H9 (cell line): Measurements from ENCODE around the gene ZFP64. TPM values are rescaled to one million over a fixed set of nuclear protein-coding genes. Genes with fewer than 3 reads are reported as not detected.

ENCODE experiments used
- DNase-seq: peaks from one replicate; pipeline ENCODE4 v3.0.0-alpha.2; 2017
- H2AFZ ChIP-seq: one replicate; pipeline ENCODE4 v1.6.1; 2013; ENCODE audit warnings: mild to moderate bottlenecking, low read length, control low read depth, moderate library complexity
- H2AK5ac ChIP-seq: 2 replicates; pipeline ENCODE4 v1.6.1; 2013; ENCODE audit warnings: low read length, control low read depth, mixed read lengths; ENCODE audit not compliant: insufficient read length
- H2BK120ac ChIP-seq: one replicate; pipeline ENCODE4 v1.6.1; 2013; ENCODE audit warnings: low read depth, mild to moderate bottlenecking, low read length, control low read depth, inconsistent platforms; ENCODE audit not compliant: poor library complexity, severe bottlenecking
- H2BK12ac ChIP-seq: 2 replicates; pipeline ENCODE4 v1.6.1; 2013; ENCODE audit warnings: low read length, control low read depth, mixed read lengths, low read depth; ENCODE audit not compliant: insufficient read length
- H2BK15ac ChIP-seq: 2 replicates; pipeline ENCODE4 v1.6.1; 2013; ENCODE audit warnings: low read depth, low read length, control low read depth
- H2BK20ac ChIP-seq: one replicate; pipeline ENCODE4 v1.6.1; 2013; ENCODE audit warnings: low read depth, mild to moderate bottlenecking, low read length, control low read depth, inconsistent platforms; ENCODE audit not compliant: poor library complexity, severe bottlenecking
- H2BK5ac ChIP-seq: 2 replicates; pipeline ENCODE4 v1.6.1; 2013; ENCODE audit warnings: low read length, control low read depth, mixed read lengths; ENCODE audit not compliant: insufficient read length
- H3K14ac ChIP-seq: 2 replicates; pipeline ENCODE4 v1.6.1; 2013; ENCODE audit warnings: low read length, control low read depth; ENCODE audit not compliant: insufficient read depth
- H3K18ac ChIP-seq: 2 replicates; pipeline ENCODE4 v1.6.1; 2013; ENCODE audit warnings: low read depth, mild to moderate bottlenecking, mixed read lengths, low read length, control low read depth; ENCODE audit not compliant: insufficient read length
- H3K23ac ChIP-seq: 2 replicates; pipeline ENCODE4 v1.6.1; 2013; ENCODE audit warnings: low read length, control low read depth, mixed read lengths, low read depth; ENCODE audit not compliant: insufficient read length
- H3K23me2 ChIP-seq: 2 replicates; pipeline ENCODE4 v1.6.1; 2013; ENCODE audit warnings: low read depth, mild to moderate bottlenecking, mixed read lengths, low read length, control low read depth; ENCODE audit not compliant: insufficient read length, poor library complexity, severe bottlenecking
- H3K27ac ChIP-seq: 2 replicates; pipeline ENCODE4 v1.5.1; 2013; ENCODE audit warnings: low read length, control low read depth, mixed read lengths, low read depth; ENCODE audit not compliant: insufficient read length
- H3K27me3 ChIP-seq: 2 replicates; pipeline ENCODE4 v1.6.1; 2013; ENCODE audit warnings: low read length, control low read depth, inconsistent platforms; ENCODE audit not compliant: insufficient read depth
- H3K4ac ChIP-seq: 2 replicates; pipeline ENCODE4 v1.6.1; 2013; ENCODE audit warnings: low read depth, mild to moderate bottlenecking, control low read depth, inconsistent platforms, low read length, moderate library complexity
- H3K4me1 ChIP-seq: 2 replicates; pipeline ENCODE4 v1.6.1; 2013; ENCODE audit warnings: low read length, control low read depth, inconsistent platforms; ENCODE audit not compliant: insufficient read depth
- H3K4me2 ChIP-seq: 2 replicates; pipeline ENCODE4 v1.6.1; 2013; ENCODE audit warnings: low read length, control low read depth, mixed read lengths; ENCODE audit not compliant: insufficient read length, insufficient read depth
- H3K56ac ChIP-seq: 2 replicates; pipeline ENCODE4 v1.6.1; 2013; ENCODE audit warnings: low read depth, mild to moderate bottlenecking, mixed read lengths, low read length, control low read depth; ENCODE audit not compliant: insufficient read length
- H3K79me1 ChIP-seq: 2 replicates; pipeline ENCODE4 v1.6.1; 2013; ENCODE audit warnings: low read depth, mild to moderate bottlenecking, moderate library complexity, low read length, control low read depth, inconsistent platforms; ENCODE audit not compliant: insufficient read depth, poor library complexity, severe bottlenecking
- H3K79me2 ChIP-seq: 2 replicates; pipeline ENCODE4 v1.6.1; 2013; ENCODE audit warnings: low read length, control low read depth, inconsistent platforms; ENCODE audit not compliant: insufficient read depth
- H3K9ac ChIP-seq: 2 replicates; pipeline ENCODE4 v1.6.1; 2013; ENCODE audit warnings: low read length, control low read depth, mixed read lengths; ENCODE audit not compliant: insufficient read length; ENCODE audit errors: extremely low read depth
- H3K9me3 ChIP-seq: one replicate; pipeline ENCODE4 v1.6.1; 2013; ENCODE audit warnings: low read depth, low read length, inconsistent platforms; ENCODE audit not compliant: control insufficient read depth
- H3T11ph ChIP-seq: one replicate; pipeline ENCODE4 v1.6.1; 2013; ENCODE audit warnings: mild to moderate bottlenecking, low read length, control low read depth, inconsistent platforms
- H4K20me1 ChIP-seq: one replicate; pipeline ENCODE4 v1.6.1; 2013; ENCODE audit not compliant: control insufficient read depth, insufficient read length, insufficient read depth
- H4K5ac ChIP-seq: 2 replicates; pipeline ENCODE4 v1.6.1; 2013; ENCODE audit warnings: low read depth, mild to moderate bottlenecking, mixed read lengths, low read length, control low read depth; ENCODE audit not compliant: insufficient read length
- H4K8ac ChIP-seq: replicated peaks from 2 replicates; pipeline ENCODE4 v1.6.1; 2013; ENCODE audit warnings: low read length, control low read depth, mixed read lengths, low read depth; ENCODE audit not compliant: insufficient read length
- H4K91ac ChIP-seq: 2 replicates; pipeline ENCODE4 v1.6.1; 2013; ENCODE audit warnings: low read depth, mild to moderate bottlenecking, moderate library complexity, mixed read lengths, low read length, control low read depth; ENCODE audit not compliant: insufficient read length
- H3K27ac Mint-ChIP-seq, 3 experiments: 2 replicates in 2 of 3; 3 replicates in 1 of 3; pipeline ENCODE4 v1.8.0; 2020 to 2021; ENCODE audit warnings: mixed read lengths in 3 of 3, mild to moderate bottlenecking in 1 of 3, moderate library complexity in 1 of 3
- H3K27me3 Mint-ChIP-seq: 2 replicates; pipeline ENCODE4 v1.8.0; 2021; ENCODE audit warnings: low read depth, mild to moderate bottlenecking, moderate library complexity, mixed read lengths
- H3K36me3 Mint-ChIP-seq, 3 experiments: 2 replicates in 2 of 3; 3 replicates in 1 of 3; pipeline ENCODE4 v1.8.0; 2020 to 2021; ENCODE audit warnings: low read depth in 3 of 3, mixed read lengths in 3 of 3; ENCODE audit not compliant: insufficient read depth in 1 of 3
- H3K4me1 Mint-ChIP-seq, 2 experiments: 2 replicates each; pipeline ENCODE4 v1.8.0; 2020; ENCODE audit warnings: mixed read lengths in 2 of 2
- H3K4me3 Mint-ChIP-seq, 2 experiments: 2 replicates in 1 of 2; 3 replicates in 1 of 2; pipeline ENCODE4 v1.8.0; 2020 to 2021; ENCODE audit warnings: mild to moderate bottlenecking in 2 of 2, mixed read lengths in 2 of 2, moderate library complexity in 1 of 2
- H3K9me3 Mint-ChIP-seq, 2 experiments: 2 replicates in 1 of 2; 3 replicates in 1 of 2; pipeline ENCODE4 v1.8.0; 2020; ENCODE audit warnings: mild to moderate bottlenecking in 2 of 2, mixed read lengths in 2 of 2, moderate library complexity in 1 of 2
- CTCF ChIP-seq: fragments of 200-600 bp; sonication (generic); conservative IDR thresholded peaks from 3 replicates; pipeline ENCODE4 v1.8.0; 2021; ENCODE audit warnings: antibody characterized with exemption, mild to moderate bottlenecking
- WGBS: extraction: QIAGEN DNeasy Blood & Tissue Kit; methylation state at CpG from one replicate; pipeline ENCODE4 v1.1.7; 2013; ENCODE audit warnings: missing lambda C conversion rate, low lambda C conversion rate, mixed read lengths; ENCODE audit not compliant: insufficient read length; ENCODE audit errors: extremely low coverage; 5-methylcytosine and 5-hydroxymethylcytosine counted together
- total RNA-seq: library from RNA; stranded (reverse); gene quantifications from 2 replicates; pipeline ENCODE4 v1.2.1, GENCODE V29; 2021

ZFP64 gene
- total RNA-seq, 1 experiment from 2014 or later, result 29.2 TPM

- H4K5ac ChIP-seq, result no peak overlapping the region
- no peaks in the 10 kb centered on the region for H3K27me3 Mint-ChIP-seq
- no peaks in the 10 kb centered on the region for H3K23me2 ChIP-seq
- H2BK120ac ChIP-seq, result no peak overlapping the region
- no peaks in the 10 kb centered on the region for H3K9me3 ChIP-seq
- H3K27me3 ChIP-seq, result no peaks in the 10 kb centered on the region
- no peak overlapping the region for H4K91ac ChIP-seq
- H3K79me1 ChIP-seq, result no peaks in the 10 kb centered on the region
- no peak overlapping the region for H3K4me2 ChIP-seq
- H2AFZ ChIP-seq, result no peak overlapping the region
- no peak overlapping the region for H4K8ac ChIP-seq
- no peak overlapping the region for H3T11ph ChIP-seq
- H2AK5ac ChIP-seq, result no peak overlapping the region
- no peak overlapping the region for H2BK12ac ChIP-seq
- no peak overlapping the region for H3K9ac ChIP-seq
- no peak overlapping the region for H2BK20ac ChIP-seq
- no peak overlapping the region for H2BK15ac ChIP-seq
- no peak overlapping the region for H3K27ac ChIP-seq
- no peak overlapping the region for H3K14ac ChIP-seq
- no peak overlapping the region for H3K4me3 Mint-ChIP-seq
- H3K23ac ChIP-seq, result no peak overlapping the region
- H3K56ac ChIP-seq, result no peak overlapping the region
- TF ChIP-seq CTCF, result no peak
- no peak for DNase-seq
- peaks cover 3 to 4% of the 10 kb centered on the region in 2 experiments; a peak in 1 of 5 replicates for H3K9me3 Mint-ChIP-seq
- H2BK5ac ChIP-seq, result no peak overlapping the region
- H3K18ac ChIP-seq, result no peak overlapping the region
- H3K4me1 ChIP-seq, result no peaks in the 10 kb centered on the region
- no peak overlapping the region for H3K4ac ChIP-seq
- H3K27ac Mint-ChIP-seq, result no peak overlapping the region
- peaks cover 0 to 9% (median 8%) of the 10 kb centered on the region in 3 experiments; a peak in 5 of 7 replicates for H3K36me3 Mint-ChIP-seq
- H3K4me1 Mint-ChIP-seq, result no peaks in the 10 kb centered on the region
- H3K79me2 ChIP-seq, result no peaks in the 10 kb centered on the region
- no peaks in the 10 kb centered on the region for H4K20me1 ChIP-seq
- WGBS, result no CpG with 5 or more reads among the region's 5 CpGs
Measured at GRCh38 chr20:52139986-52140385, 51.6 kb downstream of the ZFP64 start.
